ENCODE data around the gene SLC45A3. TPM values are rescaled to one million over a fixed set of nuclear protein-coding genes. Genes with fewer than 3 reads are reported as not detected.
A peak's percentile ranks its signal among the peaks of the same experiment; 100 is the strongest.

The SLC45A3 gene
- polyA plus RNA-seq, 1 donor (not counting 4 experiments of a cell fraction or from before 2014, with no cell fraction given): 2.5 TPM

DNA sequence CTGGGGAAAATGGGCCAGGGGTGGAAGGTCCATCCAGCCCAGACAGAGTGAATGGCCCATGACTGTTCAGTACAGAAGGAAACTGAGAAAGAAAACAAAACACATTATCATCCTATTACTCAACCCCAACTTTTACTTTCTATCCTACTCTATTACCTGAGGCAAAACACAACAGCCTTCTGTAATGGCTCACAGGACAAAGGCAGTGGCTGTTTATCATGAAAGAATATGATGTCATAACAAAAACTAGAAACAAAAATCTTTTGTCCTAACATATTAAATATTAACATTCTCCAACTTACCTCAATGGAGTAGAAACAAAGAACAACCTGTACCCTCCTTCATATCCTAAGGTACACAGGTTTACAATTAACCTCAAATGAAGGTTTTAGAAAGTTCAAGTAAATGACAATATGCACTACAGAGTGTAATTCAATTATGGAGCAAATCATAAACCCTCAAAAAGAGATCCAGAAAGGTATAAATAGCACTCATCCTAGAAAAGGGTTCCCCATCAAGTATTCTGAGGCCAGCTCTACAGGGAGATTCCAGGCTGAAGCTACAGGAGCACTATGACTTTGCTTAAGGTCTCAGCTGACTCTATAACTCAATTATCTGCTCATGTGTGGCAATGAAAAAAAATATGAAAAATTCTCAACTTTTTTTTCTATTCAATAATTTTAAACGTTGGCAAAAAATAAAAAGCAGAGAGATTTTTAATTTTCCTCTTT is 63.6 kb downstream of the SLC45A3 start:
- peaks cover 4% of the 10 kb centered on the region for H3K79me2 ChIP-seq (ENCODE audit: control insufficient read depth, insufficient read depth, low read length)
- no peak for DNase-seq (ENCODE audit: low read depth, low spot score)
- no peak overlapping the region for H2AFZ ChIP-seq (ENCODE audit: control insufficient read depth, low read length)
- H3K4me1 ChIP-seq (ENCODE audit: control insufficient read depth, extremely low read depth, insufficient read depth, low read length): peaks cover 10% of the 10 kb centered on the region
- peak overlapping the region; percentile 43 for H3K27ac ChIP-seq (ENCODE audit: control insufficient read depth, insufficient read depth, low read length)
- H3K27me3 ChIP-seq (ENCODE audit: control insufficient read depth, extremely low read depth, insufficient read depth, low read length): no peaks in the 10 kb centered on the region
- dilution Hi-C loops (cut with MboI; ENCODE audit: extremely low pct_ligation_motif_present, low sequenced_read_pairs): no loop called here
- no peak overlapping the region for H3K4me3 ChIP-seq (ENCODE audit: control insufficient read depth in 2 of 3, extremely low read depth in 1 of 3, insufficient read depth in 2 of 3, low read depth in 1 of 3, low read length in 3 of 3)
- peaks cover 3 to 8% of the 10 kb centered on the region in 2 experiments for H3K36me3 ChIP-seq (ENCODE audit: control insufficient read depth in 2 of 2, extremely low read depth in 1 of 2, insufficient read depth in 2 of 2, low read length in 2 of 2)
- no peak overlapping the region for H3K9ac ChIP-seq (ENCODE audit: control insufficient read depth, extremely low read depth, insufficient read depth, low read length)
- FAIRE-seq: no peak
- H3K9me1 ChIP-seq (ENCODE audit: control insufficient read depth, extremely low read depth, insufficient read depth, low read length): no peaks in the 10 kb centered on the region
- no peaks in the 10 kb centered on the region for H3K9me3 ChIP-seq (ENCODE audit: control insufficient read depth, low read depth, low read length)
- no peak for TF ChIP-seq EZH2 (IDR thresholded peaks at IDR 0.05; ENCODE audit: low read length)
- TF ChIP-seq, protein P1, sequence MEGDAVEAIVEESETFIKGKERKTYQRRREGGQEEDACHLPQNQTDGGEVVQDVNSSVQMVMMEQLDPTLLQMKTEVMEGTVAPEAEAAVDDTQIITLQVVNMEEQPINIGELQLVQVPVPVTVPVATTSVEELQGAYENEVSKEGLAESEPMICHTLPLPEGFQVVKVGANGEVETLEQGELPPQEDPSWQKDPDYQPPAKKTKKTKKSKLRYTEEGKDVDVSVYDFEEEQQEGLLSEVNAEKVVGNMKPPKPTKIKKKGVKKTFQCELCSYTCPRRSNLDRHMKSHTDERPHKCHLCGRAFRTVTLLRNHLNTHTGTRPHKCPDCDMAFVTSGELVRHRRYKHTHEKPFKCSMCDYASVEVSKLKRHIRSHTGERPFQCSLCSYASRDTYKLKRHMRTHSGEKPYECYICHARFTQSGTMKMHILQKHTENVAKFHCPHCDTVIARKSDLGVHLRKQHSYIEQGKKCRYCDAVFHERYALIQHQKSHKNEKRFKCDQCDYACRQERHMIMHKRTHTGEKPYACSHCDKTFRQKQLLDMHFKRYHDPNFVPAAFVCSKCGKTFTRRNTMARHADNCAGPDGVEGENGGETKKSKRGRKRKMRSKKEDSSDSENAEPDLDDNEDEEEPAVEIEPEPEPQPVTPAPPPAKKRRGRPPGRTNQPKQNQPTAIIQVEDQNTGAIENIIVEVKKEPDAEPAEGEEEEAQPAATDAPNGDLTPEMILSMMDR (optimal IDR thresholded peaks at IDR 0.05 in 1 of 3, IDR thresholded peaks at IDR 0.05 in 1 of 3, conservative IDR thresholded peaks at IDR 0.05 in 1 of 3; ENCODE audit: extremely low read depth in 1 of 3, insufficient read depth in 2 of 3, low read length in 3 of 3): no peak
- H4K20me1 ChIP-seq (ENCODE audit: control insufficient read depth, extremely low read depth, insufficient read depth, low read length): no peaks in the 10 kb centered on the region
- no peak overlapping the region for H3K4me2 ChIP-seq (ENCODE audit: control insufficient read depth, extremely low read depth, insufficient read depth, low read depth, low read length)

DNA sequence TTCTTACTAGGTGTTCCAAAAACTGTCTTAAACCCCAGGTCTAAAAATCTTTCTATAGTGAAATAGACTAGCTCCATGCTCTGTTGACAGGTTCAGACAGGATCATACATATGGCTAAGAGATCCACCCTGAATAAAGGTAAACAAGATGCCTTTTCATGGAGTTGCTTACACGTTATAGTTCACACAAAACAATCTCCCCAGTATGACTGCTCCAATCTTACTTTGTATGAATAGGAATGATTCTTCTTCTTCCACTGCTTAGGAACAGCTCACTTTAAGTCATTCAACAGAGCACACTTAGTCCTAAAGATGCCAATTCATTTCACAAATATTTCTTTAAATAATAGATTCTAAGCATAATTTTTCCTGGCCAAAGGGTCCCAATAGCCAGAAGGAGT is 64.5 kb downstream of the SLC45A3 start:
- FAIRE-seq: no peak
- H3K9ac ChIP-seq (ENCODE audit: control insufficient read depth, extremely low read depth, insufficient read depth, low read length): no peak overlapping the region
- H3K36me3 ChIP-seq (ENCODE audit: control insufficient read depth in 2 of 2, extremely low read depth in 1 of 2, insufficient read depth in 2 of 2, low read length in 2 of 2): peaks cover 3 to 6% of the 10 kb centered on the region in 2 experiments

More for the DNA sequence above, 64.5 kb downstream of the SLC45A3 start:
- Histone ChIP-seq H3K9me1 (ENCODE audit: control insufficient read depth, extremely low read depth, insufficient read depth, low read length) (no peaks in the 10 kb centered on the region), H3K9me3 (ENCODE audit: control insufficient read depth, low read depth, low read length) (no peaks in the 10 kb centered on the region), H3K4me2 (ENCODE audit: control insufficient read depth, extremely low read depth, insufficient read depth, low read depth, low read length) (no peak overlapping the region), H3K27me3 (ENCODE audit: control insufficient read depth, extremely low read depth, insufficient read depth, low read length) (no peaks in the 10 kb centered on the region), H3K27ac (ENCODE audit: control insufficient read depth, insufficient read depth, low read length) (no peak overlapping the region), H4K20me1 (ENCODE audit: control insufficient read depth, extremely low read depth, insufficient read depth, low read length) (no peaks in the 10 kb centered on the region), H3K79me2 (ENCODE audit: control insufficient read depth, insufficient read depth, low read length) (peaks cover 4% of the 10 kb centered on the region), H3K4me1 (ENCODE audit: control insufficient read depth, extremely low read depth, insufficient read depth, low read length) (peaks cover 19% of the 10 kb centered on the region), H3K4me3 (ENCODE audit: control insufficient read depth in 2 of 3, extremely low read depth in 1 of 3, insufficient read depth in 2 of 3, low read depth in 1 of 3, low read length in 3 of 3) (no peak overlapping the region), H2AFZ (ENCODE audit: control insufficient read depth, low read length) (no peak overlapping the region)
- DNase-seq (ENCODE audit: low read depth, low spot score): no peak
- dilution Hi-C loops (cut with MboI; ENCODE audit: extremely low pct_ligation_motif_present, low sequenced_read_pairs): no loop called here
- TF ChIP-seq, protein P1 (optimal IDR thresholded peaks at IDR 0.05 in 1 of 3, IDR thresholded peaks at IDR 0.05 in 1 of 3, conservative IDR thresholded peaks at IDR 0.05 in 1 of 3; ENCODE audit: extremely low read depth in 1 of 3, insufficient read depth in 2 of 3, low read length in 3 of 3): no peak
- TF ChIP-seq EZH2 (IDR thresholded peaks at IDR 0.05; ENCODE audit: low read length): no peak

All from keratinocyte (primary cell).